Measurements from ENCODE around the gene MMP17.

MMP17 gene

DNA sequence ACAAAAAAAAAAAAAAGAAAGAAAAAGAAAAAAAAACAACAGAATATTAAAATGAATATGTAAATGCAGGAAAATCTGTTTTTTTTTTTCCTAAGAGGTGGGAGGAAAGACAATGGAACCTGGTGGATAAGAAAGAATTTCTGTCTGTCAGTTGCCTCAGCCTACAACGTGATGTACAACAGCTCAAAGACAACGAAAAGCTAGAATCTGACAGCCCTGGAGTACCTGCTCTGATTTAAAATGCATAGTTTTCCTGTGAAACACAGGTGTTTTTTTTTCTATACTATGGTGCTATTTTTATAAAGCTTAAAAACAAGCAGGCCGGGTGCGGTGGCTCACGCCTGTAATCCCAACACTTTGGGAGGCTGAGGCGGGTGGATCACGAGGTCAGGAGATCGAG is 36.3 kb downstream of the MMP17 start:
- Histone ChIP-seq H3F3A (ENCODE audit: control insufficient read depth, insufficient read depth) (no peaks in the 10 kb centered on the region), H3K4me1 (ENCODE audit: control insufficient read depth, low read length) (no peaks in the 10 kb centered on the region), H3K36me3 (ENCODE audit: control insufficient read depth, low read length) (no peaks in the 10 kb centered on the region), H3K79me2 (ENCODE audit: control insufficient read depth, low read length) (no peaks in the 10 kb centered on the region), H3K27ac (ENCODE audit: low read depth, low read length) (no peak overlapping the region), H3K4me3 (ENCODE audit: low read length) (no peak overlapping the region), H3K9me3 (ENCODE audit: control insufficient read depth, insufficient read depth, low read length) (no peaks in the 10 kb centered on the region), H3K4me2 (ENCODE audit: low read length) (no peak overlapping the region), H3K9me2 (replicated peaks; ENCODE audit: control insufficient read depth, low read length) (no peaks in the 10 kb centered on the region), H3K27me3 (ENCODE audit: control insufficient read depth, low read length) (no peaks in the 10 kb centered on the region), H4K20me1 (ENCODE audit: control insufficient read depth, insufficient read depth, low read depth, low read length) (no peaks in the 10 kb centered on the region)
- TF ChIP-seq, protein P1, sequence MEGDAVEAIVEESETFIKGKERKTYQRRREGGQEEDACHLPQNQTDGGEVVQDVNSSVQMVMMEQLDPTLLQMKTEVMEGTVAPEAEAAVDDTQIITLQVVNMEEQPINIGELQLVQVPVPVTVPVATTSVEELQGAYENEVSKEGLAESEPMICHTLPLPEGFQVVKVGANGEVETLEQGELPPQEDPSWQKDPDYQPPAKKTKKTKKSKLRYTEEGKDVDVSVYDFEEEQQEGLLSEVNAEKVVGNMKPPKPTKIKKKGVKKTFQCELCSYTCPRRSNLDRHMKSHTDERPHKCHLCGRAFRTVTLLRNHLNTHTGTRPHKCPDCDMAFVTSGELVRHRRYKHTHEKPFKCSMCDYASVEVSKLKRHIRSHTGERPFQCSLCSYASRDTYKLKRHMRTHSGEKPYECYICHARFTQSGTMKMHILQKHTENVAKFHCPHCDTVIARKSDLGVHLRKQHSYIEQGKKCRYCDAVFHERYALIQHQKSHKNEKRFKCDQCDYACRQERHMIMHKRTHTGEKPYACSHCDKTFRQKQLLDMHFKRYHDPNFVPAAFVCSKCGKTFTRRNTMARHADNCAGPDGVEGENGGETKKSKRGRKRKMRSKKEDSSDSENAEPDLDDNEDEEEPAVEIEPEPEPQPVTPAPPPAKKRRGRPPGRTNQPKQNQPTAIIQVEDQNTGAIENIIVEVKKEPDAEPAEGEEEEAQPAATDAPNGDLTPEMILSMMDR (IDR thresholded peaks at IDR 0.05; ENCODE audit: low read depth, low read length, poor library complexity, severe bottlenecking): no peak
- TF ChIP-seq EZH2phosphoT487 (IDR thresholded peaks at IDR 0.05; ENCODE audit: borderline replicate concordance, low read length): no peak

DNA sequence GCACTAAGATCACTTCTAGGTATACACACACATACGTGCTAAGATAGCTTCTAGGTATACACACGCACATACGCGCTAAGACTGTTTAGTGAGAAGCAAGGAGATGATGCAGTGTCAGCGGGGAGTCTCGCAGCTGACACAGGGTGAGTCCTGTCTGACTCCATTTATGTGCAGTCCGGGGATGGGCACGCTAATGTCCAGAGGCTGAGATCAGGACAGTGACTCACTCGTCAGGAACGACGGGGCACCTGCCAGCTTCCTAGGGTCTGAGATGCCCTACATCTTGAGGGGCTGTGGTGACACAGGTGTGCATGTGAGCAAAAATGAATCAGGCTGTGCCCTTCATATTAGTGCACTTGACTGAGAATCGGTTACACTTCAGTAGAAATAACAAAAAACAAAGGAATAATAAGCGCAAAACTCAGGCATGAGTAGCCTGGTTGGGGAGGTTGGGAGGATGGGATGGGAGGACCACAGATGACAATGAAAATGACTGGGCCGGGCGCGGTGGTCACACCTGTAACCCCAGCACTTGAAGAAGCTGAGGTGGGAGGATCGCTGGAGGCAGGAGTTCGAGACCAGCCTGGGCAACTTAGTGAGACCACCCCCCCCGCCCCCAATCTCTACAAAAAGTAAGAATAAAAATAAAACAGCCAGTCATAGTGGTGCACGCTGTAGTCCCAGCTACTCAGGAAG is 37.1 kb downstream of the MMP17 start:
- no peaks in the 10 kb centered on the region for H3F3A ChIP-seq (ENCODE audit: control insufficient read depth, insufficient read depth)
- H3K4me1 ChIP-seq (ENCODE audit: control insufficient read depth, low read length): no peaks in the 10 kb centered on the region
- no peak overlapping the region for H3K4me3 ChIP-seq (ENCODE audit: low read length)
- no peaks in the 10 kb centered on the region for H3K36me3 ChIP-seq (ENCODE audit: control insufficient read depth, low read length)
- no peaks in the 10 kb centered on the region for H3K27me3 ChIP-seq (ENCODE audit: control insufficient read depth, low read length)
- H3K4me2 ChIP-seq (ENCODE audit: low read length): no peak overlapping the region
- no peak for TF ChIP-seq EZH2phosphoT487 (IDR thresholded peaks at IDR 0.05; ENCODE audit: borderline replicate concordance, low read length)
- TF ChIP-seq, protein P1 (IDR thresholded peaks at IDR 0.05; ENCODE audit: low read depth, low read length, poor library complexity, severe bottlenecking): no peak
- no peaks in the 10 kb centered on the region for H3K9me3 ChIP-seq (ENCODE audit: control insufficient read depth, insufficient read depth, low read length)
- no peak overlapping the region for H3K27ac ChIP-seq (ENCODE audit: low read depth, low read length)
- H3K9me2 ChIP-seq (replicated peaks; ENCODE audit: control insufficient read depth, low read length): no peaks in the 10 kb centered on the region
- H3K79me2 ChIP-seq (ENCODE audit: control insufficient read depth, low read length): no peaks in the 10 kb centered on the region
- H4K20me1 ChIP-seq (ENCODE audit: control insufficient read depth, insufficient read depth, low read depth, low read length): no peaks in the 10 kb centered on the region

DNA sequence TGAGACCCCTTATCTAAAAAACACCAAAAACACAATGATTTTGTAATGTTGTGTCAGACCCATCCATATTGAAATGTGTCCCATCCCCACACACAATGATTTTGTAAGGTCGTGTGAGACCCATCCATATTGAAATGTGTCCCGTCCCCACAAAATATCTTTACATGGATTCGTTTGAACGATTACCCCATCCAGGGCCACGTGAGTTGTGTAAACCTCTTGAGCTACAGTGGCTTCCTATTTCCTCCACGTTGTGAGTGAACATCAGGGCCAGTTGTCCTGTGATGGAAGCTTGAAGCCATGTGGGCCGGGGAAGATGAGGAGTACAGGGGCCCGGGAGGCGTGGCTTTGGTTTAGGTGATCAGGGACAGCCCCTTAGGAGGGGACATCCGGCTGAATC is 39.3 kb downstream of the MMP17 start:
- no peaks in the 10 kb centered on the region for H3K9me3 ChIP-seq (ENCODE audit: control insufficient read depth, insufficient read depth, low read length)
- H3K9me2 ChIP-seq (replicated peaks; ENCODE audit: control insufficient read depth, low read length): no peaks in the 10 kb centered on the region
- no peaks in the 10 kb centered on the region for H3K4me1 ChIP-seq (ENCODE audit: control insufficient read depth, low read length)
- H3F3A ChIP-seq (ENCODE audit: control insufficient read depth, insufficient read depth): no peaks in the 10 kb centered on the region
- no peaks in the 10 kb centered on the region for H3K36me3 ChIP-seq (ENCODE audit: control insufficient read depth, low read length)
- H3K4me3 ChIP-seq (ENCODE audit: low read length): no peak overlapping the region
- H3K27me3 ChIP-seq (ENCODE audit: control insufficient read depth, low read length): no peaks in the 10 kb centered on the region
- H4K20me1 ChIP-seq (ENCODE audit: control insufficient read depth, insufficient read depth, low read depth, low read length): no peaks in the 10 kb centered on the region
- TF ChIP-seq, protein P1 (IDR thresholded peaks at IDR 0.05; ENCODE audit: low read depth, low read length, poor library complexity, severe bottlenecking): no peak
- TF ChIP-seq EZH2phosphoT487 (IDR thresholded peaks at IDR 0.05; ENCODE audit: borderline replicate concordance, low read length): no peak
- H3K27ac ChIP-seq (ENCODE audit: low read depth, low read length): no peak overlapping the region
- no peaks in the 10 kb centered on the region for H3K79me2 ChIP-seq (ENCODE audit: control insufficient read depth, low read length)
- H3K4me2 ChIP-seq (ENCODE audit: low read length): no peak overlapping the region
